Small intestine (tissue), 7 donors: ENCODE measurements around the gene SV2C. TPM values are rescaled to one million over a fixed set of nuclear protein-coding genes. Genes with fewer than 3 reads are reported as not detected.
A peak's percentile ranks its signal among the peaks of the same experiment; 100 is the strongest.
"Not testable (repeated sequence)": the region's sequence is repeated elsewhere in the genome, so short reads cannot be mapped to it uniquely, and the experiment has no call there.

Experiments used
- DNase-seq, 2 donors: peaks; one replicate each; pipeline versions ENCODE4 v3.0.0 to v3.0.0-alpha.2; 2013
- FAIRE-seq: peaks from 2 replicates; lab custom pipeline; 2012; peaks lifted over from hg19 to GRCh38; lab: Jason Lieb, UNC
- H3K27ac ChIP-seq, 3 donors: one replicate each; pipeline ENCODE4 v1.5.1; 2013; ENCODE audit warnings: low read length in 2 of 3, mild to moderate bottlenecking in 2 of 3, control low read depth in 1 of 3, inconsistent platforms in 1 of 3, low read depth in 1 of 3, moderate library complexity in 1 of 3
- H3K27me3 ChIP-seq, 3 donors: one replicate each; pipeline ENCODE4 v1.6.1; 2013; ENCODE audit warnings: low read length in 3 of 3, inconsistent platforms in 1 of 3; ENCODE audit not compliant: control insufficient read depth in 3 of 3, insufficient read depth in 3 of 3
- H3K36me3 ChIP-seq, 3 donors: one replicate each; pipeline ENCODE4 v1.6.1; 2013; ENCODE audit warnings: low read length in 3 of 3, inconsistent platforms in 1 of 3, low read depth in 1 of 3, mild to moderate bottlenecking in 1 of 3, moderate library complexity in 1 of 3; ENCODE audit not compliant: control insufficient read depth in 3 of 3, insufficient read depth in 2 of 3
- H3K4me1 ChIP-seq, 3 donors: one replicate each; pipeline ENCODE4 v1.6.1; 2013; ENCODE audit warnings: low read length in 2 of 3, inconsistent platforms in 1 of 3, low read depth in 1 of 3, mild to moderate bottlenecking in 1 of 3, moderate library complexity in 1 of 3; ENCODE audit not compliant: control insufficient read depth in 3 of 3, insufficient read depth in 2 of 3
- H3K4me3 ChIP-seq, 3 donors: one replicate each; pipeline ENCODE4 v1.5.1; 2013; ENCODE audit warnings: low read length in 3 of 3, control low read depth in 1 of 3, inconsistent platforms in 1 of 3, low read depth in 1 of 3, mild to moderate bottlenecking in 1 of 3, moderate library complexity in 1 of 3
- H3K9me3 ChIP-seq, 2 donors: one replicate each; pipeline ENCODE4 v1.6.1; 2013; ENCODE audit warnings: low read depth in 1 of 2, low read length in 1 of 2; ENCODE audit not compliant: control insufficient read depth in 2 of 2, insufficient read depth in 1 of 2
- WGBS, 3 donors: extraction: QIAGEN DNeasy Blood & Tissue Kit; methylation state at CpG; one replicate each; pipeline ENCODE4 v1.1.7; 2013; 5-methylcytosine and 5-hydroxymethylcytosine counted together
- polyA plus RNA-seq, 4 donors: library from polyadenylated mRNA; stranded (reverse) in 3 of 4; unstranded in 1 of 4; fragments of 200-250 nt in 3 of 4; fragments of 120-200 nt in 1 of 4; gene quantifications; one replicate each; pipeline versions ENCODE4 v1.2.1 to v1.2.3, GENCODE V29; 2013
- donor health status: healthy with polysubstance abuse.
- donor health status: control.
- donor health status: control.
- donor health status: Bipolar disorder and iron deficiency.
- donor health status: healthy.

Gene SV2C
- polyA plus RNA-seq, 4 donors, result 0.03 to 1.6 TPM; not detected in 2

DNA sequence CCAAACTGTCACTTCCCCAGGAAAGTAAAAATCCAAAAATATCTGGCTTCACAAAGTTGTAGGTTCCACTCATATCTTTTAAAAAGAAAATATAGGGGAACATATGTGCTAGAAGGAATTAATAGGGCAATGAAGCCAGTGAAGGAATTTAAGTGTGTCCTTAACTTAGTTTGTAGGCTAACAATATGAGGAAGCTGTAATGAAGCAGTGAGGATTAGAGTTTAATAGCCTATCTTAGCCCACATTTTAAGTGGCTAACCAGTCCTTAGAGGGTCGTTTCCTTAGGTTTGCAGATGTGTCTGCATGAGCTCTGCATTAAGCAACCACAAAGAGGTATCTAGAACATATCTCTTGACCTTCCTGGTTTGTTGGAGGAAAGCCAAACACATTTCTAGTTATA lies 218.7 kb downstream of the SV2C start:
- not testable (repeated sequence) for DNase-seq, H3K9me3 ChIP-seq, H3K36me3 ChIP-seq, H3K27me3 ChIP-seq, FAIRE-seq, H3K4me3 ChIP-seq, H3K27ac ChIP-seq
- peaks cover 3 to 22% (median 4%) of the 10 kb centered on the region in 3 donors for H3K4me1 ChIP-seq
- WGBS, 3 donors, result 0 to 27% (median 10%) methylated on average over 1 of the region's 1 CpG

DNA sequence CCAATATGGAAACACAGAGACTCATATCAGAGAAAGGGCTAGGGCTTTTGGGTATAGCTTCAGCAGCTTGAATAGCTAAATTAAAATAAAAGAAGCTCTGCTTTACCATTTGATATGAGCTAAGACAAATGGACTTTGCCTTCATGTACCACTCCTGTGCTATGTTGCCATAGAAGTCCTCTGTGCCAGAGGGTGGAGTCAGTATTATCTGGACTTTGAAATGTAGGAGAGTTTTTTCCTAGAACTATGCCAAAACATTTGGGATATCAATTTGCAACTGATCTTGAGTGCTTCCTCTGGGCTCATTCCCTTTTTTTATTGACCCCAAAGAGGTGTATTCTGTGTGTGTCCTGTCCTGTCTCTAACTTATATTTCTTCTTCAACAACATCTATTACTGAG lies 219.5 kb downstream of the SV2C start:
- FAIRE-seq, result peak; percentile 30
- not testable (repeated sequence) for H3K9me3 ChIP-seq, H3K4me3 ChIP-seq, DNase-seq, H3K36me3 ChIP-seq, H3K27me3 ChIP-seq, H3K27ac ChIP-seq
- peaks cover 3 to 21% (median 4%) of the 10 kb centered on the region in 3 donors for H3K4me1 ChIP-seq

DNA sequence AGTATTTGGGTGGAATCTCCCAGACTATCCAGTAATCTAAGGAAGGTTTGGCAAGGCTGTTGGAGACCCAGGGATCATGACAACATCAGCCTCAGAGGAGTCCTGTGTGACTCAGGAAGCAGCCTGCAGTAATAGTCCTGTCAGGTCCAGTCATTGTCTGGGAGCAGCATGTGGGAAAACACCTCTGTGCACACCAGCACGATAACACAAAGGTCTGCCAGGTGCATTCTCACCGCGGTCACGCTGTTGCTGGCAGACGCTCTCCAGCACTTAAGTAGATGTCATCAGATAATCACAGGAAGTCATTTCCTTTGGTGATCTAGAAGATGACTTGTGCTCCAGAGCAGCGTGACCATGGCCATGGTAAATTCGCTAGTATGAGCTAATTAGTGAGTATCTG lies 220.7 kb downstream of the SV2C start:
- no peaks in the 10 kb centered on the region for H3K36me3 ChIP-seq
- peak overlapping the region in 1 of 3 donors; percentile 30 for H3K27ac ChIP-seq
- H3K4me1 ChIP-seq, result peaks cover 3 to 11% (median 4%) of the 10 kb centered on the region in 3 donors
- 4 to 41% (median 9%) methylated on average over 7 of the region's 7 CpGs for WGBS, 3 donors
- H3K9me3 ChIP-seq, result no peaks in the 10 kb centered on the region
- no peaks in the 10 kb centered on the region for H3K27me3 ChIP-seq
- DNase-seq, result peak; percentile 31 to 83
- H3K4me3 ChIP-seq, result no peak overlapping the region
- no peak for FAIRE-seq

DNA sequence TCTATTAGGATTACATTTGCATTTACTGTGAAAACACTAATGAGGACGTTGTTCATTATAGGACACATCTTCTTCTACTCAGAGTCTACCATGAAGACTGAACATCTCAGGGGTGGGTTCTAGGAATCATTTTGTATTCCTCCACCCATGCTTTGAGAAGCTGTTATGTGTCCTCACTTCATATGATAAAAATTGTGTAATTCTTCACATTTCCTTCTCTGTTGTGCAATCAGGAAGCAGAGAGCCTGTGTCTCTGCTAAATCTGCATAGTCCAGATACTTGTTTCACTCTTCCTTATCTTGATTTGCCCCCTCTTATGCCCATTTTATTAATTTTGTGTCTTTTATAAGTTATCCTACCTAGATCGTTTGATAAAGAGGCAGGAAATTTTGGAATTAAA lies 222.1 kb downstream of the SV2C start:
- Histone ChIP-seq H3K4me1 (peaks cover 0 to 6% (median 3%) of the 10 kb centered on the region in 3 donors), H3K36me3 (no peaks in the 10 kb centered on the region), H3K9me3 (no peaks in the 10 kb centered on the region), H3K27ac (no peak overlapping the region), H3K27me3 (no peaks in the 10 kb centered on the region), H3K4me3 (no peak overlapping the region)
- FAIRE-seq (no peak), DNase-seq (peak in 1 of 2 donors; percentile 20)
- WGBS, 3 donors, result 62 to 86% (median 76%) methylated on average over 2 of the region's 2 CpGs

DNA sequence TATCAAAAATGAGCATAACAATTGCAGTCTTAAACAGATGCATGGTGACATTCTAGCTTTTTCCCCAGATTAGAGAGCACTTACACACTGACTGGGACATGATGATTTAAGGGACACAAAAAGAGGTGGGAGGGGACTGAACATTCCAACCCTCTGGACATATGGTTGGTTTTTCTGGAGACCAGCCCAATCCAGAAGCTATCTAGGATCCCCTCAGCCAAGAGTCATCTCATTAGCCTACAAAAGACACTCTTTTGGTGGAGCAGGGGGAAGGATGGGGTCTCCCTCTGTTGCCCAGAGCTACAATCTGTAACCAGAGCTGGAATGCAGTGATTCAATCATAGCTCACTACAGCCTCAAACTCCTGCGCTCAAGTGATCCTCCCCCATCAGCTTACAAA lies 222.6 kb downstream of the SV2C start:
- H3K27me3 ChIP-seq, result no peaks in the 10 kb centered on the region
- WGBS, 3 donors, result 96 to 100% (median 100%) methylated on average over 1 of the region's 1 CpG
- FAIRE-seq (no peak), DNase-seq (no peak)
- H3K36me3 ChIP-seq, result no peaks in the 10 kb centered on the region
- H3K4me1 ChIP-seq, result peaks cover 0 to 6% (median 3%) of the 10 kb centered on the region in 3 donors
- no peak overlapping the region for H3K27ac ChIP-seq
- no peak overlapping the region for H3K4me3 ChIP-seq
- no peaks in the 10 kb centered on the region for H3K9me3 ChIP-seq

DNA sequence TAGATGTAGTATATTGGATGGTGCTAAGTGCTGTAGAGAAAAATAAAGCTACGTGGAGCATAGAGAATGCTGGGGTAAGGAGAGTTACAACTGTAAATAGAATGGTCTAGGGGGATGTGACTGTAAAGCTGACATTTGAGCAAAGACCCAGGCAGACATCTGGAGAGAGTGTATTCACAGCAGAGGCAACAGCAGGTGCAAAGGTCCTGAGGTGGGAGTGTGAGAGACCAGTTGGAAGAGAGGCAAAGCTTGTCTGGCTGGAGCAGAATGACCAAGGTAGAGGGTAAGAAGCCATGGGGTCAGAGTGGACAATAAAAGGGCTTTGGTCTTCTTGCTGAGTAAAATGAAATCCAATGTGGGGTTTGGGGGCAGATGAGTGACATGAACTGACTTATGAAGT lies 227.0 kb downstream of the SV2C start:
- Histone ChIP-seq H3K27ac (no peak overlapping the region), H3K27me3 (no peaks in the 10 kb centered on the region), H3K4me1 (no peaks in the 10 kb centered on the region), H3K36me3 (no peaks in the 10 kb centered on the region), H3K4me3 (no peak overlapping the region), H3K9me3 (no peaks in the 10 kb centered on the region)
- 85 to 94% (median 90%) methylated on average over 1 of the region's 1 CpG for WGBS, 3 donors
- FAIRE-seq, result no peak
- no peak for DNase-seq

DNA sequence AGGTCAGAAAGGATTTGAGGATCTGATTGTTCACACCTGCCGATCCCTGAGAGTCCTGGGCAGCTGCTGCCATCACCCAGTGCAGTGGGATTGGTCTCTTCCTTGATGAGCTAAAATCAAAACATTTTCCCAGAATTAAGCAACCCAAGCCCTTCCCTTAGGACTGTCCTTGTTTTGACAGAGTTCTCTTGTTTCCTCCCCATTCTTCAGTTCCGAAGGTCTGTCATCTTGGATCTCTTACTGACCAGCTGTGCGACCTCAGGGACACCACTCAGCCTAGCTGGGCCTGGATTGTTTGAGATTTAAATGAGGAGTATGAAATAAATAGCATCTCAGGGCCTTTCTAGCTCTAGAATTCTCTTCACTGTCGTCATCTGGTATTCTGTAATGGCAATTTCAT lies 229.6 kb downstream of the SV2C start:
- H3K4me3 ChIP-seq, result no peak overlapping the region

DNA sequence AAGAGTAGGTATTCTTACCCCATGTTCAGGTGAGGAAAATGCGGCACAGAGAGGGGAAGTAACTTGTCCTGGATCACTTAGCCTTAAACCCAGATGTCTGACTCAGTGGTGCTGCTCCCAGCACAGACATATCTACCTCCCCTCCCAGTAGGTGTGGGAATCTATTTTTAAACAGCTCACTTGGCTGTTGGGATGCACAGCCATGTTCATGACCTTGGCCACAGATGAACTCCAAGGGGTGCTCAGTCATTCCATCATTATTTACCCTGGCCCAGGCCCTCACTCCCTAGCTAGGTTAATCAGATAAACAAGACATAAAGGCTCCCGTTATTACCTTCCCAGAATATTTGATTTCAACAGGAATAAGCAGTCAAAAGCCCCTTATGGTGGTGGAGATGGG lies 231.5 kb downstream of the SV2C start:
- 78 to 85% (median 80%) methylated on average over 2 of the region's 2 CpGs for WGBS, 3 donors
- DNase-seq (no peak), FAIRE-seq (no peak)
- Histone ChIP-seq H3K27ac (no peak overlapping the region), H3K36me3 (no peaks in the 10 kb centered on the region), H3K9me3 (no peaks in the 10 kb centered on the region), H3K4me3 (no peak overlapping the region), H3K27me3 (no peaks in the 10 kb centered on the region), H3K4me1 (no peaks in the 10 kb centered on the region)

More for the DNA sequence above, 229.6 kb downstream of the SV2C start:
- Histone ChIP-seq H3K36me3 (no peaks in the 10 kb centered on the region), H3K27ac (no peak overlapping the region), H3K27me3 (no peaks in the 10 kb centered on the region), H3K9me3 (no peaks in the 10 kb centered on the region), H3K4me1 (no peaks in the 10 kb centered on the region)
- 77 to 89% (median 85%) methylated on average over 4 of the region's 4 CpGs for WGBS, 3 donors
- no peak for DNase-seq
- FAIRE-seq, result no peak

DNA sequence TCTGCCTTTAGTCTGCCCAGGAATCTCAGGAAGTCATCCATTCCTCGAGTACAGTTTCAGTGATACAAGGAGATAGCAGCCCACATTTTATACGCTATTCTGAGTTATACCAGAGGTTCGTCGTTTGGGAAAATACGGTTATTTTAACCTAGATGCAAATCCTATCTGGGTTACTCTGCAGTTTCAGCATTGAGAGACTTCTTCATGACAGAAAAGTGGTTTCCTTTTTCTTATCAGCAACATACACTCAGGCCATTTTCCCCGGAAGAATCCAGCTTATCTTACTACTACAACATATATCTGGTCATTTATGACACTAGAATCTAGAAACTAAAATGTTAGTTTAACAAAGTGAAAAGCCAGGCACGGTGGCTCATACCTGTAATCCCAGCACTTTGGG lies 236.5 kb downstream of the SV2C start:
- FAIRE-seq (no peak), DNase-seq (no peak)
- no peak overlapping the region for H3K27ac ChIP-seq
- no peaks in the 10 kb centered on the region for H3K4me1 ChIP-seq
- no peaks in the 10 kb centered on the region for H3K27me3 ChIP-seq
- 61 to 78% (median 69%) methylated on average over 7 of the region's 7 CpGs for WGBS, 3 donors
- no peaks in the 10 kb centered on the region for H3K9me3 ChIP-seq
- H3K36me3 ChIP-seq, result no peaks in the 10 kb centered on the region
- H3K4me3 ChIP-seq, result no peak overlapping the region
